ENCODE results near the gene DNAJC5G. TPM values are rescaled to one million over a fixed set of nuclear protein-coding genes. Genes with fewer than 3 reads are reported as not detected.
"Not testable (repeated sequence)": the region's sequence is repeated elsewhere in the genome, so short reads cannot be mapped to it uniquely, and the experiment has no call there.

The DNAJC5G gene
- polyA plus RNA-seq, 1 donor, result 2.0 TPM

DNA sequence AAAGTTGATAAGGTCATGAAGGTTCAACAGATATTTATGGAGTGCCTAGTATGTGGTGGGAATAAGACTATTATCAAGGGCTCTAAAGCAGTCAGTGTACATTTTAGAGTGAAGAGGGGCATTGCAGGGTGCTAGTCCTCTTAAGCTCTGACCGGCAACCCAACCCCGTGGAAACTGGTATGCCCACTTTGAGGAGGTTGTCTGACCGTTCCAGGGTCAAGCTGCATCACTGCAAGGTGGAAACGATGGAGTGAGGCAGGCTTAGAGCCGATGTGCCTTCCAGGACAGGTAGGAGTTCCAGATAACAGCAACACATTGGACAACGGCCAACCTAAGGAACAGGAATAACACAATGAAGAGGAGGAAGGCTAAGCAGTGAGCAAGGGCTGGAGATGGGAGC, 34.4 kb downstream of the DNAJC5G start:
- DNase-seq, result no peak

- DNase-seq, result no peak
Measured at GRCh38 chr2:27312152-27312551, 36.9 kb downstream of the DNAJC5G start.

DNA sequence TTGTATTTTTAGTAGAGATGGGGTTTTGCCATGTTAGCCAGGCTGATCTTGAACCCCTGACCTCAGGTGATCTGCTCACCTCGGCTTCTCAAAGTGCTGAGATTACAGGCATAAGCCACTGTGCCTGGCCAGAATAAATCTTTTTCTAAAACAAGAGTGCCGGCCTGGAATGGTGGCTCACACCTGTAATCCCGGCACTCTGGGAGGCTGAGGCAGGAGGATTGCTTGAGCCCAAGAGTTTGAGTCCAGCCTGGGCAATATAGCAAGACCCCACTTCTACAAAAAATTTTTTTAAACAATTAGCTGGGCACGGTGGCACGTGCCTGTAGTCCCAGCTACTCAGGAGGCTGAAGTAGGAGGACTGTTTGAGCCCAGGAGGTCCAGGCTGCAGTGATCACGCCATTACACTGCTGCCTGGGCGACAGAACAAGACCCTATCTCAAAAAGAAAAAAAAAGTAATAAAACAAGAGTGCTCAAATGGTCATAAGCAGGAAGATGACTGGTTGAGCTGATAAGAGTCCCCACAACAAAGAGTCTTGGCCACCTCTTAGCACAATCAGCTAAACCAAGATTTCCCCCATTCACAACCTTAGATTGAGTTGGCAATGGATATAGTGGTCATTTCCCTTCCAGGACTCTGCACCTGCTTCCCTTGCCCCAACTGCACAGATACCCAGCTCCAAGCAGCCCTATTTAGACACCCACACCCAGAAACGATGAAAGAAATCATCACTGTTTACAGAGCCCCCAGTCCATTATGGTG, 38.8 kb downstream of the DNAJC5G start:
- DNase-seq, result no peak

DNA sequence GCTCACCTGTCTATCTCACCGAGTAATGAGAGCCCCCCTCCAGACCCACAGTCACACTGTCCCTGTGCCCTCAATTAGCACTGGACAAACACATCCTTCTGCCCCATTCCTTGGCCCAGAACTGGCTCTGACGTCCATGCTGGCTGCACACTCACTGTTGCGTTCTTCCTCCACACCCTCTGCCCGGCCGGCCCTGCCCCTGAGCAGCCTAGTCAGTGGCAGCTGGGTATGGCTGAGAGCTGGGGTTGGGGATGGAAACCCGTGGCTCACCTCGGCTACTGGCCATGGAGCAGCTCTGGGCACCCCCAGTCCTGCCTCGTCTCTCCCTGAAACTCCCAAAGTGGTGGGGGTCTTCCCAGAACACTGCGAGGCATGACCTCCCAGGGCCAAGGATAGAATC, 39.5 kb downstream of the DNAJC5G start:
- DNase-seq, result no peak

GRCh38 chr2:27315122-27315521, 39.9 kb downstream of the DNAJC5G start:
- DNase-seq, result no peak

GRCh38 chr2:27316655-27317412, 41.6 kb downstream of the DNAJC5G start:
- no peak for DNase-seq

- DNase-seq, result not testable (repeated sequence)
Measured at GRCh38 chr2:27319839-27320238, 44.6 kb downstream of the DNAJC5G start.

DNA sequence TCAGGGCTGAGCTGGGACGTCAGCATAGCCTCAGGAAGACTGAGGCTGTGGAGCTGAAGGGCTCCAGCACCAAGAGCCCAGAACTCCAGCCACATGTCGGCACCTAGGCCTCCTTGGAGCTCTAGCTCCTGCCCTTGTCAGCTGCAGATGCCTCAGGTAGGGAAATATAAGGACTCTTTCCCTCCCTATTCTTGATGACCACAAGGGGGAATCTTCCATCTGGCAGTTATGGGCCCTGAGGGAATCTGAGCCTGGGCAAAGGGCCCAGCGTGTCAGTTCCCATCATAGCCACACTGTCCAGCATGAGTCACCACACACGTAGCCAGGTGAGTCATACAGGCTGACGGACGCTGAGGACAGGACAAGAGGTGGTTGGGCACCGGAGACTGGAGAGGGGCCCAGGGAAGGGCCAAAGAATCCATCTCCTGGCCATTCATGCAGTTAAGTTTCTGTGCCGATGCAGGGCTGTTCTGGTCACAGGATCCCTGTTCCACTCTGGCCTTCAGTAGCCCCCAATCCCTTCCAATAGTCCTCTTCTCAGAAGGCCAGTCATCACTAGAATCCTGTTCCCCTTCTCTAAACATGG, 45.8 kb downstream of the DNAJC5G start:
- DNase-seq, result no peak

GRCh38 chr2:27322301-27322765, 47.1 kb downstream of the DNAJC5G start:
- DNase-seq, result no peak

DNA sequence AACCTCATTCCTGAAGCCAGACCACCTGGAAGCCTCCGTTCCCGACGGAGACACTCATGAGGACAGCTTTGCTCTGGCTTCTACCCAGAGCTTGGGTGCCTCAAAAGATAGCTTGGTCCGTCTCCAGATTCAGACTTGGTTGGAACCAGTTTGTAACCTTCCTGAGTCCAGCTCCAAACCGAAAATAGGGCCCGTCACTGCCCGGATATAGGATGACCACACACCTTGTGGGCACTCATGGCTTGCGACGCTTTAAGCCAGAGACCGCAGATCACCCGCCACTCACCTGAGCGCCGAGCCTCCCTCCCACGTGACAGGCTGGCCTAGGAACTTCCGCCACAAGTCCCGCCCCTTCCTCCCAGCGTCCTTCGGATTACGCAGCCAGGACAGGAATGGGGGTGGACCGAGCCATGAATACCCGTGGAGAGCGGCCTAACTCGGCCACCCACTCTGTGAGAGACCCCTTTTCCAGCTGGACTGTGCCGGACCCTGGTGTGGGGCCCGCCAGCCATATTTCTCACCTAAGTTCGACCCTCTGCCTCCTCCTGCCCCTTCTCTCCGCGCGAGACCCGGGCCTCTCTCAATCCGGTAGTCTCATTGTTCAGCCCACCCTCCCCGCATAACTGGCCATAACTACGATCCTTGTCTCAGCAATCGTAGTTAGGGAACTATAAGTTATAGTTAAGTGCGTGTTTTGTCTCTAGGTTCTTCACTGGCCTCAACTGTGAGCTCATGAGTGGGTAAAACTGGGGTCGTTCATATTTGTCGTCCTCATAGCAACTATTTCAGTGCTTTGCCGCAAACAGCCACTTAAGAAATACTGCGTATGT, 47.7 kb downstream of the DNAJC5G start, which contains the start of gene MPV17:
TSS of gene MPV17 (minus strand) at position 332 of the 830 bp plus-strand sequence. CDS start 580 bp downstream, outside the sequence.
- peak; percentile 94 for DNase-seq

DNA sequence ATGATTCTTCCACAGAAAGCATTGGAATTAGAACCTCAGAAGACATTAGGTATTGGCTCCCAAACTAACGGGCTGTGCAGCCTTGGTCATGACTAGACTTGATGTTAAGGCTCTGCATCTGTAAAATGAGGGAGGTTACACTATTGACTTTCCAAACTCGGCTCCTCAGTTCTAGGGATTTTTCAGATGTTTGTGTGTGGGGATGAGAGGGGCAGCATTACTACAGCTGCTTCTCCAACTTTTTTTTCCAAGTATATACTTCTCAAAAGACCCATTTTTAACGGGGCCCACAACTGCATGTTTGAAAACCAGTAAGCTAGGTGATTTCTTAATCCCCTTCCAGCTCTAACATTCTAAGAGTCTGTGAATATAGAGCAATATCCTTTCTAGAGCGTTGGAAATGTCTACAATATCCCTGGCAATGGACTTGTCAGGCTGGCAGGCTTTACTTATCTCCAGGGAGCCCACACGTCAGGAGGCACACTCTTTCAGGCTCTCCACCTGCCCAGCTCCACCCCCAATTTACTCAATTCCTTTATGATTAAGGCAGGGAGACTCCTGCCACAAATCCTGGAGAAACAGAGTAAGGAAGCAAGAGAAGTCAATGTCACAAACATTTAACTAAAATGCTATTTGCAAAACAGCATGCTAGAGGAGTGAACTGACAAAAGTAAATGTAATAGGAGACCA, 48.5 kb downstream of the DNAJC5G start:
- no peak for DNase-seq

- no peak for DNase-seq
Measured at GRCh38 chr2:27324720-27325119, 49.5 kb downstream of the DNAJC5G start.

Other genes starting within 250 kb of the DNAJC5G start
- gene TMEM214, start 242.5 kb upstream of the DNAJC5G start, polyA plus RNA-seq (ENCODE audit: insufficient read length), result 68.9 TPM
- gene AGBL5, start 223.8 kb upstream of the DNAJC5G start, polyA plus RNA-seq (ENCODE audit: insufficient read length), result 66.9 TPM
- 205 TPM for gene OST4, start 203.8 kb upstream of the DNAJC5G start, polyA plus RNA-seq (ENCODE audit: insufficient read length)
- gene EMILIN1, start 196.8 kb upstream of the DNAJC5G start, polyA plus RNA-seq (ENCODE audit: insufficient read length), result 57.7 TPM
- gene KHK, start 188.7 kb upstream of the DNAJC5G start, polyA plus RNA-seq (ENCODE audit: insufficient read length), result 47.9 TPM
- gene CGREF1, start 156.3 kb upstream of the DNAJC5G start, polyA plus RNA-seq (ENCODE audit: insufficient read length), result 5.4 TPM
- gene ABHD1, start 151.6 kb upstream of the DNAJC5G start, polyA plus RNA-seq (ENCODE audit: insufficient read length), result 1.4 TPM
- 49.3 TPM for gene PREB, start 140.8 kb upstream of the DNAJC5G start, polyA plus RNA-seq (ENCODE audit: insufficient read length)
- gene PRR30, start 136.0 kb upstream of the DNAJC5G start, polyA plus RNA-seq (ENCODE audit: insufficient read length), result not detected
- gene TCF23, start 126.4 kb upstream of the DNAJC5G start, polyA plus RNA-seq (ENCODE audit: insufficient read length), result 0.50 TPM
- gene ATRAID, start 63.4 kb upstream of the DNAJC5G start, polyA plus RNA-seq (ENCODE audit: insufficient read length), result 147 TPM
- gene SLC5A6, start 63.2 kb upstream of the DNAJC5G start, polyA plus RNA-seq (ENCODE audit: insufficient read length), result 48.6 TPM
- gene CAD, start 58.1 kb upstream of the DNAJC5G start, polyA plus RNA-seq (ENCODE audit: insufficient read length), result 54.3 TPM
- gene SLC30A3, start 12.4 kb upstream of the DNAJC5G start, polyA plus RNA-seq (ENCODE audit: insufficient read length), result 6.2 TPM
- gene TRIM54, start 7.0 kb downstream of the DNAJC5G start, polyA plus RNA-seq (ENCODE audit: insufficient read length), result 6.7 TPM
- 0.65 TPM for gene UCN, start 33.0 kb downstream of the DNAJC5G start, polyA plus RNA-seq (ENCODE audit: insufficient read length)
- gene MPV17, start 47.7 kb downstream of the DNAJC5G start, polyA plus RNA-seq (ENCODE audit: insufficient read length), result 97.4 TPM
- 86.7 TPM for gene GTF3C2, start 81.3 kb downstream of the DNAJC5G start, polyA plus RNA-seq (ENCODE audit: insufficient read length)
- 57.9 TPM for gene EIF2B4, start 94.9 kb downstream of the DNAJC5G start, polyA plus RNA-seq (ENCODE audit: insufficient read length)
- gene SNX17, start 95.2 kb downstream of the DNAJC5G start, polyA plus RNA-seq (ENCODE audit: insufficient read length), result 94.4 TPM
- gene ZNF513, start 105.3 kb downstream of the DNAJC5G start, polyA plus RNA-seq (ENCODE audit: insufficient read length), result 19.6 TPM
- 96.0 TPM for gene PPM1G, start 134.2 kb downstream of the DNAJC5G start, polyA plus RNA-seq (ENCODE audit: insufficient read length)
- 132 TPM for gene NRBP1, start 153.2 kb downstream of the DNAJC5G start, polyA plus RNA-seq (ENCODE audit: insufficient read length)
- 10.7 TPM for gene KRTCAP3, start 166.9 kb downstream of the DNAJC5G start, polyA plus RNA-seq (ENCODE audit: insufficient read length)
- 71.8 TPM for gene IFT172, start 214.3 kb downstream of the DNAJC5G start, polyA plus RNA-seq (ENCODE audit: insufficient read length)
- 6.8 TPM for gene FNDC4, start 219.8 kb downstream of the DNAJC5G start, polyA plus RNA-seq (ENCODE audit: insufficient read length)
- 0.10 TPM for gene GCKR, start 221.4 kb downstream of the DNAJC5G start, polyA plus RNA-seq (ENCODE audit: insufficient read length)